NCI-H446 (cell line): ENCODE results near the gene NAA10.

ENCODE experiments used
- DNase-seq, 2 experiments: peaks; one replicate each; lab custom pipeline; 2025; lab: John Stamatoyannopoulos, UW

The NAA10 gene

DNA sequence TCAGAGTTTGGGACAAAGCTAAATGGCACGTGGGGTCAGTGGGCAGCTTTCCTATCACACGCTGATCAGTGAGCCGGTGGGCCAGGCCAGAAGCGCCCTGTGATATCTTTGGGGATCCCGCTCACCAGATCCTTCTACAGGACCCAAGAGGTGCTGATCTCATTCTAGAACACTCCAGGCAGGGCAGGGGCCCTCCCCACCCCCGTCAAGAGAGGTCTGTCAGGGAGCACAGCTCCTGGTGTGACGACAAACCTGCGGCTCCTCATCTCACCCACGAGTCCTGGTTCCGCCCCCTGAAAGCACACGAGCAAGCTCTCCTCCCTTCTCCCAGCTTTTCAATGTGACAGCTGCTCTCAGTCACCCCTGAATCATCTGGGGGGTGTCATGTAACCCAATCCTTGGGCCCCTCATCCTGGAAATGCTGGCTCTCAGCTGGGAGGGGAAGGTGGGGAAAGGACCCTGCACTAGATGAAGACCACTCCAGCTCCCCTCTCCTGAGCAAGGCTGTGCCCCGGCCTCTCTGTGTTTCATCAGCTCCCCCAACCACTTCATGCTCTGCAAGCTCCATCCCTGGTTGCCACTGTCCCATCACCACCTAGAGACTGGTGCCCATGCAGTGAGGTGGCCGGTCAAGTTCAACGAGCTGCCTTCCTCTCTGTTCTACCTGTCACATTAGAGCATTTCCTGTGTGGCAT, 32.2 kb upstream of the NAA10 start:
- no peak for DNase-seq

DNA sequence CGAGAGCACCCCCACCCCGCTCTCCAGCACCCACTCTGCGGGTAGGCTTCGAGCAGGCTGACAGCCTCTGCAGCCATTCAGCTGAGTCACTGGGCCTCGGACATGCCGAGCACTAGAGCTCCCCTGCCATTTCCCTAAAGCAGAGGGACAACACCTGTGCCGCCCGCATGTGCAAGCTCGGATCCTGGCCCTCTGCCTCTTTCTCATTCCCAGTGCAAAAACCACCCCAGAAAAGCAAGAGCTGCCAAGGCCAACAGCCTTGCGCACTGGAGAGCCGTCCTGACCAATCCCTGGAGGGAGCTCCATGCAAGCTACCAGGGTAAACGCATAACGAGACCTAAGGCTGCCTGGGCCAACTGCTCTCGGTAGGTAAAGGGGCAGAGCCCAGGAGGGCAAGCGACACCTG, 31.4 kb upstream of the NAA10 start:
- DNase-seq: no peak

DNA sequence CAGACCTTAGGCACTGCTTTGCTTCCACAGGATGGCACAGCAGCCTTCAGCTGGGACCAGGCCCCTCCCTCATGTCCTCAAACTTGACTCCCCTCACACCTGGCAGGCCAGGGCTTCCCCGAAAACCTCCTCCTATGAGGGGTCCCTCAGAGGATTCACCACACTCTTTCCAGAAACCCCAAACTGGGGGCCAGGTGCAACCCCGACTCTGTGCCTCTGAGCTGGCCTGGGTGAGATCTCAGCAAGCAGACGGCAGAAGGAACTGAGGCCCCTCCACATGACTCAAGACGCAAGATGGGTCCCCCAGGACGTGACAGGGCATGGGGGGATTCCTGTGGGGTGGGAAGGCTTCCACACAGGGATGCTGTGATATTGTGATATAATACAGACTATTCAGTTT, 30.6 kb upstream of the NAA10 start:
- no peak for DNase-seq

DNA sequence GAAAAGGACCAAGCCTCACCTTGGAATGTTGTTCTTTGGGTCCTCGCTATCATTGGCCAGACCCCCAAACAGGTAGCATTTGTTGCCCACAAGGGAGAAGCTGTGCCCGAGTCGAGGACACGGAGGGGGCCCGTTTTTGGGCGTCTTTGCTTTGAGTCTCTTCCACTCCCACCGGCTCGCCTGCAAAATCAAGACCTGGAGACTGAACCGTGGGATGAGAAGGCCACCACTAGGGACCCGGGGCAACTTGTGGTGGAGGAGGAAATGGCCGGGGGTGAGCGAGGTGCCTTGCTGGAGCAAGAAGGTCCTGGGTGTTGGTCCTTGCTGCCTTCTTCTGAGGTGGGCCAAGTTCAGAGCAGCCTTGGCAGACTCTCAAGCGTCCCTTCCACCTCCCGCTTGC, 29.3 kb upstream of the NAA10 start:
- DNase-seq: no peak

DNA sequence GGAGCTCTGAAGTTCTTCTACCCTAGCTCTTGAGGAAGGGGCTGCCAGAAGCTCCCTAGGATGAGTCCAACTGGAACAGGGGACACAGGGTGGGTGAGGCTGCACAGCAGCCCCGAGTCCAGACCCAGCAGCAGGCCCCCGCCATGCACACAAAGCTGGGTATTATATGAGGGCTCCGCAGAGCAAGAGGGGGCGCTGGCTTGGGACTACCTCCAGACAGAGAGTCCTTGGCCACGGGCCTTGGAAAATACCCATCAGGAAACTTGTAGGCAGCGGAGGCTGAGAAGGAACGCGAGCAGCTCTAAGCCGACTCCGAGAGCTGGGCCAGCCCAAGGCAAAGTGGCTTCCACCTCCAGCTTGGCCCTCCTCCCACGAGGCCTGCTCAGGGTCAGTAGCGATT, 28.7 kb upstream of the NAA10 start:
- no peak for DNase-seq

DNA sequence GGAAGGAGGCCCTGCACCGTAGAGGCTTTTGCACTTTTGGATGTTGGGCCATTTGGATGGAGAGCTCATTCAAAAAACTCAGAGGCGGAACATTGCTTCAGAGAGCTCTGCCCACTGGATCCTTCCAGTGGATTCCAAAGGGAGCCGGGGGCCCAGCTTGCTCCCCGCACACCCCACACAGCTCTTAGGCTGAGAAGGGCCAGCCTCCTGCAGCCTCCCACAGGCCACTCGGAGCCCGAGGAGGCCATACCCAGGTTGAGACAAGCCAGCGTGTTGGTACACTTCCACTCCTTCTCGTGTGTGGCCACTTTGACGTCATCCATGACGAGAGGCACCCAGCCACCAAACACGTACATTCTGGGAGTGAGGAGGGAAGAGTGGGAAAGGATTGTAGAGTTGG, 26.5 kb upstream of the NAA10 start:
- DNase-seq: no peak

DNA sequence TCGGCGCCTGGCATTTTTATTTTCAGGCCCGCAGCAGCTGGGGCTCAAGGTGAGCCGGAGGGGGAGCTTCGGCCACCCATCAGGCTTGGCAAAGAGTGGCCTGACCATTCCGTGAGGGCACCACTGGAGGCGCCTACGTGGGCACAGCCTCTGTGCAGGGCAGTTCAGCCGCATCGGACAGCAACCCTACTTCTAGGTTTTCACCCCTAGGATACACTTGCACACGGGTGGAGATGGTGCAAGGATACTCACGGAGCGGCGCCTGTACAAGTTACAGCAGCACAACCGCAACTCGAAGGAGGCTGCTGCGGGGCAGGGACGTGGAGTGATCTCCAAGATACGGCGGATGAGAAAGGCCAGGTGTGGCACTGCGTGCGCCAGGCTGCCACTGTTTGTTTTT, 25.9 kb upstream of the NAA10 start:
- no peak for DNase-seq

DNA sequence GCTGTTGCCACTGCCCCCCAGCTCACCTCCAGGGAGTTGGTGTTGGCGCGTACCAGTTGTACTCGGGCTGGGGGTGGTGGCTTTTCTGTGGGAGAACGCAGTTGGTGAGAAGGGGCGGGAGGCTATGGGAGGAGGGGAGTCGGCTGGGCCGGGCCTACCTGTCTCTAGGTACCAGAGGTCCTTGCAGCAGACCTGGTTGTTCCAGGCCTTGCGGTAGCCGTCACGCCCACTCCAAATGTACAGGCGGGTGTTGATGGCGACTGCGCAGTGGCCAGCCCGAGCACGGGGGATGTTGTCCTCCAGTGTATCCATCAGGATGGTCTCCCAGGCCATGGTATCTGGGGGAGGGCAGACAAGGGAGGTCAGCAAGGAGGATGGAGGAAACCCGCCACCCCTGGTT, 25.2 kb upstream of the NAA10 start:
- DNase-seq: no peak

DNA sequence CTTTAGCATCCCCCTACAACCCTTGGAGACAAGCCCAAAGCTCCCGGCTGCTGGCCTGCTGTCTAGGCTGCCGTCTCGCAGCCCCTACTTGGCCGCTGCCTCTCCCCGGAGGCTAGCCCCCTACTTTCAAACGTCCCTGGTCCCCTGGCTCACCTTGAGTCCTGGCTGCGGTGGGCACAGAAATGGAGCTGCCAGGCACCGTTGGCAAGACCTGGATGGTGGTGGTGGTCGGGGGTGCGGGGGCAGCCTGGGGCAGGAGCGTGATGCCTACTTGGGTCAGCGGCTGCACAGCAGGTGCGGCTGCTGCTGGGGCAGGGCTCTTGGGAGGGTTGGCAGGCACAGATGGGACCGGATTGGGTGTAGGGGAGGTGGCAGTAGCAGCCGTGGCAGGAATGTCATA, 24.8 kb upstream of the NAA10 start:
- no peak for DNase-seq

DNA sequence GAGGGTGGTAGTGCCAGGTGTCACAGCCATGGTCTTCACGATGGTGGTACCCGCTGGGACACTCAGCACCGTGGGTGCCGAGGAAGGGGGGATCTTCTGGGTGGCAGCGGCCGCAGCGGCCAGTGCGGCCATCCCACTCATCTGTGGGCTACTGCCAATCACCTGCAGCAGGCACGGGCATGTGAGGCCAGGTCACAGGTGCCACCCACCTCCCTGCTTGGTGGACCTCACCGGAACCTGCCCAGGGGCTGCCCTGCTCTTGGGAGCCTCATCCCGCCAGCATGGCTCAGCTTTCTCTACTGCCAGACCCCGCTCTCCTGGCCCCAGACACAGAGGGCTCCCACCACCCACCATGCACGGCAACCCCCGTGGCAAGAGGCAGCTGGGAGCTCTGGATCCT, 23.8 kb upstream of the NAA10 start:
- DNase-seq: no peak

DNA sequence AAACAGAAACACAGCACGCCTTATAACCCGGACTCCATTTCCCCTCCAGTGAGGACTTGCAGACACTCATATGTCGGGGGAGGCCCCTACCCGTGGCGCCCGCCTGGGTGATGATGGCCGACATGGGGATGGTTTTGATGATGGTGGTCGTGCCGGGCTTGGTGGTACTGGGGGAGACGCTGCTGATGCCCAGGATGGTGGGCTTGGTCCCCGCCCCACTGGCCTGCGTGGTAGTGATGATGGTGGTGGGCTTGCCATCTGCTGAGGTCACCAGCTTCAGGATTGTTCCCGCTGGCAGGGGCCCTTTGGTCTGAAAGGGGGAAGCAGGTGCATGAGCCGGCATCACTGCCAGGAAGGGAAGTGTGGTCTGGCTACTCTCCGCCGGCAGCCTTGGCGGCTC, 22.4 kb upstream of the NAA10 start:
- DNase-seq: no peak

DNA sequence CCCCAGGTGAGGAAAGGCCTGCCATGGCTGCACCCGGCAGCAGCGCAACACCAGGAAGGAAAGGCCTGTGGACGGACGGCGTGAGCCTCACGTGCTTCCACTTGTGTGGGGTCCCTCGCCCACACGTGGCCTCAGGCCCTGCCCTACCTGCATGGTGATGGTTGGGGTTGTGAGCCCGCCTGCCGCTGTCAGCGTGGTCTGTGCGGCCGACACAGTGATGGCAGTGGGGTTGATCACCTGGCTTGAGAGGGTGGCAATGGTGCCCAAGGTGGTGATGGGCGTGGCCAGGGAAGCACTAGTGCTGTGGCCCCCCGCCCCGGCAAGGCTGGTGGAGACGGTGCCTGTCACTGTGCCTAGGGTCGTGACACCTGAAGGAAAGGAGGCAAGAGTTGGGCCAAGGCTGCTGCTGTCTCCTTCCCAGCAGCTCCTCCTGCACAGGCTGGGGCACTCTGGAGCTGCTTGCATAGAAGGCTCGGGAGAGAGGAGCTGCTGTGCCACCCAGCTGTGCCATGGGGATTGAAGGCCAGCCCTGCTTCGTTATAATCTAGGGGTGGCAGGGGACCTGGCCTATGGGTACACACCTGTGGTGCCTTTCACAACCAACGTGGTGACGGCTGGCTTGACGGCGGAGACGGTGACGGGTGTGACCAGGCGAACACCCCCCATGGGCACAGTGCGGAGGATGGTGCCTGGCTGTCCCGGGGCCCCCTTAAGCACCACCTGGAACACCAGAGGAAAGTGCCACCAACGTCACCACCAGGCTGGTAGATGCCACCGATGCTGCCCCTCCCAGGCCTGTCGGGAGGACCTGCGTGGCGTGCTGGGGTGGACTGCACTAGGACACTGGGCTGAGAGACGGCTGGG, 21.4 kb upstream of the NAA10 start:
- no peak for DNase-seq

DNA sequence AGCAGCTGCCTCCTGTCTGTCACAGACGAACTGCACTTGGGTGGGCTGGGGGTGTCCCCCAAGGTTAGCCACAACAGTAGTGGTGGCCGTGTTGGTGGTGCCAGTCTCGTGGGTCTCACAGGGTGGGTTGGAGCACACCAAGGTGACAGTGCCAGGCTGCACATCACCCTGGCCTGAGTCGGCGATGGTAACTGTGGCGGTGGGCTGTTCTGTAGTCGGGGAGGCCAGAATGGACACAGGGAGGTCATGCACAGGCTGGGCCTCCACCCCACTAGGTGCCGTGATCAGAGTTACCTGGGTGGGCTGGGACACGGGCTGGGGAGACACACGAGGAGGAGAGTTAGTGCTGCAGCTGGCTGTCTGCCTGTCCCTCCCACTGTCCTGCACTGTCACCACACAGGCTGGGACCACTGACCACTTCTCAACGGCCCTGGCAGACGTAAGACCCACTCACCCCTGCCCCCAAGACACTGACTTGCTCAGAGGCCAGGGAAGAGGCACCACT, 20.4 kb upstream of the NAA10 start:
- DNase-seq: no peak

DNA sequence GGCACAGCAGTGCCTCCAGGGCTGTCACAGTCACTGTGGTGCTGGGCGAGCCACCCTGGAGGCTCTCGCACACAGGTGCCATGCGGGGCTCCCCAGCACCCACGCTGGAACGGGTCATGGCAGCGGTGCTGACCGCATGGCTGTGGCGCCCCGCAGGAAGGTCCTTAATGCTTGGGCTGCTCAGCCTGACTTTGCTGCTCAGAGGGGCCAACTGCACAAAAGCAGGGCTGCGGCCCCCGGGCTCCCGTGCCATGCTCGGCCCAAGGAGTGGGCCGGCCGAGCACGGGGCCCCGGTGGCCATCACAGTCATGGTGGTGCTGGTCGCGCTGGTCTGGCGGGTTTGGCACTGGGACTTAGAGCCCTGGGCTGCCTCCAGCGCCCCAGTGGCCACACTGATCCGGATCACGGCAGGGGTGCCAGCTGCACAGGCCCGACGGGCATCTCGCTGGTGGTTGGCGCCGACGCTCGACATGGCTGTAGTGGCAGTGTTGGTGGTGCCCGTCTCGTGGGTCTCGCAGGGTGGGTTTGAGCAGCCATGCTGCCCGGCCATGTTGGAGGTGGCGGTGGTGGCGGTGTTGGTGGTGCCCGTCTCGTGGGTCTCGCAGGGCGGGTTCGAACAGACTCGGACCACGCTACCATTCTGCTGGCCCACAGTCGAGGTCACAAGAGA, 19.9 kb upstream of the NAA10 start:
- no peak for DNase-seq

DNA sequence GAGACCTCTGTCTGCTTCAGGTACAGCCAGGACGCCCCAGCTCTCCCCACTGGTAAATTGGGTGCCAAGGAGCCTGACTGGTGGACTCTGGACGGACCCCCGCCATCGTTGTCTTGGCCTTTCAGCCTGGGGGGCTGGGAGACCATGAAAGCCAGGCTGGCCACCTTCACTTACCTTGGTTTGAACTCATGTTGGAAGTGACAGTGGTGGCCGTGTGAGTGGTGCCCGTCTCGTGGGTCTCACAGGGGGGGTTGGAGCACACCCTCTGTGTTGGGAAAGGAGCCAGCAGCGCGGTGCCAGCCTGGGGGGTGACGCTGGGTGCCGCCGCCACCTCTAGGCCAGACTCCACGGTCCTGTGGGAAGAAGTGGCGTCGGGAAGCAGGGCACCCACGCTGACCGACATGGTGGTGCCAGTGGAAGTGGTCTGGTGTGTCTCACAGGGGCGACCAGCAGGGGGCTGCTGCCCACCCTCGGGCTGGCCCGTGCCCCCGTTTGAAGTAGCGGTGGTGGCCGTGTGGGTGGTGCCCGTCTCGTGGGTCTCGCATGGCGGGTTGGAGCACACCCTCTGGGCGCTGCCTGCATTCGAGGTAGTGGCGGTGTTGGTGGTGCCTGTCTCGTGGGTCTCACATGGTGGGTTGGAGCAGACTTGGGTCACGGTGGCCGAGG, 19.2 kb upstream of the NAA10 start:
- no peak for DNase-seq

DNA sequence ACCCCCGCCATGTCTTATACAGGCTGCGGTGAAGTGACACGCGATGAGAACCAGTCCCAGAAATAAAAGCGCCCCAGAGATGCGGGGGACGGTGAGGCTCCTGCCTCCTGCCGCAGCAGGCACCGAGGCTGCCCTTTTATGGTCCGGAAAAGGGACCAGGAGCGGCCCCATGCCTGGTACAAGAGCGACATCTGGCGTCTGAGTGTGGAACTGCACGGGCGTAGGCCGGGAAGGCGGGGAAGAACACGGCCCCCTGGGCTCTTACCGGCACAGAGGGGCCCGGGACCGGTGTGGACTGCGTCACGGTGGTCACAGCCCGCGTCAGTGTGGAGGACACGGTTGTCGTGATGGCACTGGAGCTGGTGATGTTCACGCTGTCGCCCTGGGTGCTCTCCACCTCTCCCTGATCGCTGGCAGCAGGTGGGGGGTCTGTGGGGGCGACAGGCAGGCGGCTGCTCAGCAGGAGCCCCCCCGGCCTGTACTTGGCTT, 18.5 kb upstream of the NAA10 start:
- peak in 1 of 2 experiments; percentile 58 for DNase-seq

DNA sequence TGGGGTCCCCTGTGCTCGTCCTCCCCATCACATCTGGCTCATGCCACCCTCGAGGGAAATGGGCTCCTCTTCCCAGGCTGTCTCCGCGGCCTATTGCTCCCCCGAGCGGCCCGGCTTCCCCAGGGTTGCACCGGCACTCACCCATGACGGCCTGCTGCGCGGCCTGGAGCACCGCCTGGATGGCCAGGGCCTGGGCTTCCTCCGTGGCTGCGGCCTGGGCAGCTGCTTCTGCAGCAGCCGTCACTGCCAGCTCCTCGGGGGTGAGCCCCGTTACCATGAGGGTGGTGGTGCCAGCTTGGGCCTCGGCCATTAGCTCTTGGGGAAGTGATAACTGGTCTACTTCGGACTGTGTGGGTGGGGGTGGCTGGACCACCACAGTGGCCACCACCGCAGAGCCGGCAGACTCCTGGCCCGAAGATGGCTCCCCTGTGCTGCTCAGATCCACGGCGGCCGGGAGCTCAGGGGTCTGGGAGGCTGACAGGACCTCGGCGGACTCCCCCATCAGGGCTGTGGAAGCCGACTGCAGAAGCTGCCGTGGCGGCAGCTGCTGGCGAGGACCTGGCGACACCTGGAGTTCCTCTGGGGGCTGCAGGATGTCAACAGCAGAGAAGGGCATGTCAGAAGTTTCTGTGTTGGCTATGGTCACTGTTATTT, 17.7 kb upstream of the NAA10 start:
- DNase-seq: no peak

DNA sequence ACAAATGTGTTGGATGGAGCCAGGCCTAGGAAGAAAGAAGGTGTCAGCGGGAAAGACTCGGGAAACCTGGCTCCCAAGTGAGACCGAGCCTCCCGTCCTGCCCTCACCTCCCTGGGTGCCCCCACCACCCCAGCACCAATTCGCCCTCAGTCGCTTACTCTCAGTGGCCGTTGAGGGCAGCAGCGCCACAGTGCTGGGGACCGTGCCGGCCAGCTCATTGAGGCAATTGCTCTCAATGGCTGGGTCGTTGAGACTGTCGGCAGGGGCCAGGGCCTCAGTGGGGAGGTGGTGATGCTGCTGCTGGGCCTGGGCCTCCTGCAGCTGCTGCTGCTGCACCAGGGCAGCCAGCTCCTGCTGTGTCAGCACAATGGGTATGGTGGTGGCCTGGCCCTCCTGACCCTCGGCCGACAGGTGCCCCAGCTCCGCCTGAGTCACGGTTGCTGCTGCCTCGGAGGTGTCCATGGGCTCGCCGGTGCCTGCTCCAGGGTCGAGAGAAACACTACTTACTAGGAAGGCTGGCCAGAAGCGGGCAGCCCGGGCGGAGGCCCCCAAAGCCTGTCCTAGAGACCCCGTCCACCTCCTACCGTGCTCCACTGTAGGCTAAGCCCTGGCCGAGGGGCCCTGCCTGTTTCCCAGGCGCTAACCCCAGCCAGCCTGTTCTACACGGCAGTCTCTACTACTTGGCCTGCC, 17.0 kb upstream of the NAA10 start:
- no peak for DNase-seq

DNA sequence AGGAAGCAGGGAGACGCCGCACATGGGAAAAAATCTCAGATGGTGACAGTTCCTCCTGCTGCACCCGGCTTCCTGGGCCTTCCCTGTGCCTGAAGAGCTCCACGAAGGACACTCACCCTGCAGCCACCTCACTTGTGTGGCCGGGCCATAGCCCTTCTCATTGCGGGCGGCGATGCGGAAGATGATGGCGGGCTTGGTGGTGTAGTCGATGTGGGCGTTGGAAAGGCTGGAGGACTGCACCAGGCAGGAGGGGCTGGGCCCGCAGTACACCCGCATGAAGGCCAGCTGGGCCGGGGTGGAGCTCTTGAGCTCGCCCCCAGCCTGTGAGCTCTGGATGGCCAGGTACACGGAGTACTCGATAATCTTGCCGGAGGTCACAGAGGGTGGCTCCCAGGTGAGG, 15.3 kb upstream of the NAA10 start:
- DNase-seq: no peak

DNA sequence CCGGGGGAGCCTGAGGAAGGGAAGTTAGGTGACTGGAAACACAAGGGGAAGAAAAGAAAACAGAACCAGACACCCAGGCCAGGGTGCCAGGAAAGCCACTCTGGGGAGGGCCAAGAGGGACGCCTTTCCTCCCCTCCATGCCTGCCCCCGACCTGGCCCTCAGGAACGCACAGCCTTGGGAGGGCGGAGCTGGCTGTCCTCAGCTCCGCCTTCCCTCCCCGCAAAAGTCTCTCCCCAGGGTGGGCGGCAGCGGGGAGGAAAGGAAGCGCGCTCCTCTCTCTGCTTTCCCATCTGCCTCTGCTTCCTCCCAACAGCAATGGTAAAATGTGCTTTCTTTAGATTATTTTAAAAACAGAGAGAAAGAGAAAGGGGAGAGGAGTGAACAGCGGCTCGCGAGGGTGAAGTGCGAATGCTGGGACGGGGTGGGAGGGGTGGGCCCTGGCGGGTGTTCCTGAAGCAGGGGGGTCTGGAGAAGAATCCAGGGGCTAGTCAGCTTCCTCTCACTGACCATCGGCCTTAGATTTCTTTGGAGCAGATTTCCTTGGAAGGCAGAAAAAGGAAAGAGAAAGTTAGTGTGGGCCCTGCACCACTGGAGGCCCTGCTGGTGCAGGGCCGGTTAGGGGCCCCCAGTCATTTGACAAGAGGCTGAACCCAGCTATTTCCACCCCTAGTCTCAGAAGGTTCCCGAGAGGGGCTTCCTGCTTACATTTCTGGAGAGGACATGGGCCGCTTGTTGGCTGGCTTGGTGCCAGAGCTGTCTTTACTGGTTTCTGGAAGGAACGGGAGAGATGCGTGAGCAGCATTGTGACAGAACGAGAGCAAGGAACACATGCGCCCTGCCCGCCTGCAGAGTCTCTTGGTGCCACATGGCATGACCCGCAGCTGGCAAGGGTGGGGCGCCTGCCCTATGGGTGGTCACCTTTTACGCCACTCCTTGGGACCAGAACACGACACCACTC, 14.3 kb upstream of the NAA10 start:
- DNase-seq: no peak
